A673 (cell line): ENCODE data around the gene NEXN.

Source experiments
- CTCF ChIP-seq: fragments of 300-800, 200-600 bp; sonication (generic); conservative IDR thresholded peaks from 2 replicates; pipeline ENCODE4 v1.5.1; 2017; ENCODE audit warnings: low read depth, mild to moderate bottlenecking, antibody characterized with exemption, low read length, moderate library complexity, mixed read lengths
- EZH2 ChIP-seq: fragments of 200-600 bp; sonication (generic); IDR thresholded peaks from 2 replicates; pipeline ENCODE4 v1.6.1; 2017; ENCODE audit warnings: borderline replicate concordance, low read depth, mild to moderate bottlenecking, mixed read lengths, antibody characterized with exemption, low read length; ENCODE audit not compliant: poor library complexity, severe bottlenecking

DNA sequence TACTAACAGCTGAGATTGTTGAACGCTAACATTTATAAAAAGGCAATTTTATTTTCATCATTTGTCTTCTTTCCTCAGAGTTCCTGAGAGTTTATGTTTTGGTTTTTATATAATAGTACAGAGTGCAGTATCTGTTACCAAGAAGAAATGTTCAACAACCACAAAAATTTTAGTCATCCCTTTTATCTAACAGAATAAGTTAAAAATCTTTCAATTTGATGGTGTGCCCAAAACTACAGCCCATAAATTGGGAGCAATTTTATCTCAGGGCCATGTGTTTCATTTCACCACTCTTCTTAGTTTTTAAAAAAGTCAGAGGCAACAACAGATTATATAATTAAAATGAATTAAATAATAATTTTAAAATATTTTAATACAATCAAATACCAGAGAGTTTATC lies 37.1 kb downstream of the NEXN start:
- no peak for TF ChIP-seq CTCF
- no peak for TF ChIP-seq EZH2
